Vagina (tissue), 2 donors: ENCODE data around the gene TBC1D25. TPM values are rescaled to one million over a fixed set of nuclear protein-coding genes. Genes with fewer than 3 reads are reported as not detected.

Experiments
- DNase-seq, 2 donors: peaks; one replicate each; pipeline ENCODE4 v3.0.0-alpha.2; 2017; ENCODE audit errors: extremely low spot score in 2 of 2
- H3K27ac ChIP-seq: fragments of 200-600 bp; sonication (generic); one replicate; pipeline ENCODE4 v1.5.1; 2019
- H3K27me3 ChIP-seq: fragments of 200-600 bp; sonication (generic); one replicate; pipeline ENCODE4 v1.5.1; 2019
- H3K36me3 ChIP-seq, 2 donors: fragments of 200-600 bp; sonication (generic); one replicate each; pipeline ENCODE4 v1.5.1; 2017 to 2019
- H3K4me1 ChIP-seq: fragments of 200-600 bp; sonication (generic); one replicate; pipeline ENCODE4 v1.5.1; 2019
- H3K4me3 ChIP-seq, 2 donors: fragments of 200-600 bp; sonication (generic); 1 replicate in 1 of 2; 2 replicates in 1 of 2; pipeline ENCODE4 v1.5.1; 2016 to 2019
- H3K9me3 ChIP-seq: fragments of 200-600 bp; sonication (generic); one replicate; pipeline ENCODE4 v1.5.1; 2019
- CTCF ChIP-seq, 3 experiments: fragments of 450-650 bp in 2 of 3; fragments of 200-600 bp in 1 of 3; sonication (generic) in 1 of 3; IDR thresholded peaks; one replicate each; pipeline ENCODE4 v1.5.1; 2017 to 2019; ENCODE audit warnings: antibody characterized with exemption in 3 of 3, mild to moderate bottlenecking in 2 of 3, moderate library complexity in 2 of 3
- POLR2A ChIP-seq, 2 donors: fragments of 450-650 bp; IDR thresholded peaks; one replicate each; pipeline ENCODE4 v1.6.1; 2017; ENCODE audit warnings: antibody characterized with exemption in 2 of 2, mild to moderate bottlenecking in 2 of 2, moderate library complexity in 2 of 2
- POLR2AphosphoS5 ChIP-seq, 2 donors: sonication (generic); formaldehyde crosslinking; IDR thresholded peaks; one replicate each; pipeline ENCODE4 v1.9.0; 2017; ENCODE audit warnings: antibody characterized with exemption in 2 of 2, mild to moderate bottlenecking in 2 of 2, low read depth in 1 of 2; ENCODE audit not compliant: insufficient read depth in 1 of 2
- intact Hi-C: fragments of 100-400 bp; cut with DNase I; formaldehyde crosslinking; loops from one replicate; pipeline ENCODE4 v1.15.1; 2023
- total RNA-seq: library from RNA; depleted of rRNA; stranded (reverse); fragments of >200 nt; gene quantifications from one replicate; pipeline ENCODE4 v1.2.3, GENCODE V29; 2016

The TBC1D25 gene
- total RNA-seq, 1 donor from 2014 or later: 13.8 TPM

DNA sequence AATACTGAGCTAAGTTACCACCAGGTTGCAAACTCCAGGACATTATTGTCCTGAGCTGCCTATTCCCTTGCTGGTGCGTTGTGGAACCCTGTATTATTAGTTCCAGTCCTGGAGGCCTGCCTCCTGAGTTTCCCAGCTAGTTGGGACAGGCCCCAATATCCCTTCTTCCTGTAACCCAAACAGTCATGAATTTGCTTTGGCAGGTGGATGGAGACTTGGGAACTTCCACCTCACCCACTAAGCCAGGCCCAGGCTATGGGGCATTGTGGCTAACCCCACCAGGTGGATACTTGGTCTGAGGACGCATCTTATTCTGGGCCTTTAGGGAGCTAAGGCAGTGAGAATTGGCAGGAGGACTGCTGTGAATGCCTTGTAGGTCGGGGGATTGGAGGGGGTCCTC is 39.7 kb downstream of the TBC1D25 start:
- Histone ChIP-seq H3K4me1 (peaks cover 17% of the 10 kb centered on the region), H3K27me3 (no peaks in the 10 kb centered on the region), H3K27ac (no peak overlapping the region), H3K4me3 (no peak overlapping the region), H3K9me3 (no peaks in the 10 kb centered on the region), H3K36me3 (peaks cover 0 to 26% of the 10 kb centered on the region in 2 donors)
- no peak for DNase-seq
- intact Hi-C loops: no loop called here
- TF ChIP-seq POLR2AphosphoS5 (IDR thresholded peaks at IDR 0.05; ENCODE audit: insufficient read depth in 1 of 2, low read depth in 1 of 2) (no peak), POLR2A (IDR thresholded peaks at IDR 0.05) (no peak), CTCF (IDR thresholded peaks at IDR 0.05) (no peak)

GRCh38 chrX:48580662-48581061 is 41.1 kb downstream of the TBC1D25 start:
- Histone ChIP-seq H3K27me3 (no peaks in the 10 kb centered on the region), H3K4me3 (no peak overlapping the region), H3K27ac (no peak overlapping the region), H3K36me3 (peaks cover 0 to 19% of the 10 kb centered on the region in 2 donors), H3K4me1 (peaks cover 10% of the 10 kb centered on the region), H3K9me3 (no peaks in the 10 kb centered on the region)
- intact Hi-C loops: no loop called here
- TF ChIP-seq POLR2A (IDR thresholded peaks at IDR 0.05): no peak
- no peak for TF ChIP-seq POLR2AphosphoS5 (IDR thresholded peaks at IDR 0.05; ENCODE audit: insufficient read depth in 1 of 2, low read depth in 1 of 2)
- TF ChIP-seq CTCF (IDR thresholded peaks at IDR 0.05): no peak
- DNase-seq: no peak

GRCh38 chrX:48584698-48585097 is 45.2 kb downstream of the TBC1D25 start:
- no peaks in the 10 kb centered on the region for H3K9me3 ChIP-seq
- no peak overlapping the region for H3K27ac ChIP-seq
- no peaks in the 10 kb centered on the region for H3K36me3 ChIP-seq
- H3K4me3 ChIP-seq: no peak overlapping the region
- DNase-seq: no peak
- H3K4me1 ChIP-seq: no peaks in the 10 kb centered on the region
- intact Hi-C loops: no loop called here
- H3K27me3 ChIP-seq: no peaks in the 10 kb centered on the region
- TF ChIP-seq POLR2AphosphoS5 (IDR thresholded peaks at IDR 0.05; ENCODE audit: insufficient read depth in 1 of 2, low read depth in 1 of 2): no peak
- no peak for TF ChIP-seq CTCF (IDR thresholded peaks at IDR 0.05)
- TF ChIP-seq POLR2A (IDR thresholded peaks at IDR 0.05): no peak

DNA sequence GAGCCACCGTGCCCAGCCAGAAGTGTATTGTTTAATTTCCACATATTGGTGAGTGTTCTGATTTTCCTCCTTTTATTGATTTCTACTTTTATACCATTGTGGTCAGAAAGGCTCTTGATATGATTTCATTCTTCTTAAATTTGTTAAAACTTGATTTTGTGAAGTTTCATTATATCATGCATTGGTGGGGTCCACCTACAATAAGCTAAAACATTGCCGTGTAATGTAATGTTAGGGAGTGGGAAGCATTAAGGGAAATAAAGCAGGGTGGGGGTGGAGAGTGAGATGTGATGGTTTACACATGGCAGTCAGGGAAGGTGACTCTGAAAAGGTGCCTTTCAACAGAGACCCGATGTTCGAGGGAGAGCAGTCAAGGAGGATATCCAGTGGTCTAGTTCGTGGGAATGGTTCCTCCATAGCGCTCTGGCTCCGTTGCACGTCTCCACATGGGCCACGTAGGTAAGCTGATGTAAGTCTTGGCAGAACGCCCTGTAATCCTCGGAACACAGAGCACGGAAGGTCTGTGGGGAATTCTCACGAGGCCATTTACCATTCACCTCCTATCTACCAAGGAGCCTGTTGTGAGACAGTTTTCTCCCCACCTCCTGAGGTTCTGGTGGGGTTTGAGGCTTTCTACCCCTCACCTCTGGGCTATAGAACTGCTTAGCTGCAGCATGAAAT is 50.1 kb downstream of the TBC1D25 start:
- intact Hi-C loops: no loop called here
- TF ChIP-seq POLR2A (IDR thresholded peaks at IDR 0.05) (no peak), CTCF (IDR thresholded peaks at IDR 0.05) (no peak), POLR2AphosphoS5 (IDR thresholded peaks at IDR 0.05; ENCODE audit: insufficient read depth in 1 of 2, low read depth in 1 of 2) (no peak)
- DNase-seq: no peak
- Histone ChIP-seq H3K4me3 (no peak overlapping the region), H3K4me1 (no peaks in the 10 kb centered on the region), H3K27me3 (no peaks in the 10 kb centered on the region), H3K27ac (no peak overlapping the region), H3K9me3 (no peaks in the 10 kb centered on the region), H3K36me3 (no peaks in the 10 kb centered on the region)
